ENCODE measurements around the gene TMEM238. TPM values are rescaled to one million over a fixed set of nuclear protein-coding genes. Genes with fewer than 3 reads are reported as not detected.

TMEM238 gene
- total and polyA plus RNA-seq, 9 donors: 0.10 to 31.2 (median 2.5) TPM; not detected in 1

DNA sequence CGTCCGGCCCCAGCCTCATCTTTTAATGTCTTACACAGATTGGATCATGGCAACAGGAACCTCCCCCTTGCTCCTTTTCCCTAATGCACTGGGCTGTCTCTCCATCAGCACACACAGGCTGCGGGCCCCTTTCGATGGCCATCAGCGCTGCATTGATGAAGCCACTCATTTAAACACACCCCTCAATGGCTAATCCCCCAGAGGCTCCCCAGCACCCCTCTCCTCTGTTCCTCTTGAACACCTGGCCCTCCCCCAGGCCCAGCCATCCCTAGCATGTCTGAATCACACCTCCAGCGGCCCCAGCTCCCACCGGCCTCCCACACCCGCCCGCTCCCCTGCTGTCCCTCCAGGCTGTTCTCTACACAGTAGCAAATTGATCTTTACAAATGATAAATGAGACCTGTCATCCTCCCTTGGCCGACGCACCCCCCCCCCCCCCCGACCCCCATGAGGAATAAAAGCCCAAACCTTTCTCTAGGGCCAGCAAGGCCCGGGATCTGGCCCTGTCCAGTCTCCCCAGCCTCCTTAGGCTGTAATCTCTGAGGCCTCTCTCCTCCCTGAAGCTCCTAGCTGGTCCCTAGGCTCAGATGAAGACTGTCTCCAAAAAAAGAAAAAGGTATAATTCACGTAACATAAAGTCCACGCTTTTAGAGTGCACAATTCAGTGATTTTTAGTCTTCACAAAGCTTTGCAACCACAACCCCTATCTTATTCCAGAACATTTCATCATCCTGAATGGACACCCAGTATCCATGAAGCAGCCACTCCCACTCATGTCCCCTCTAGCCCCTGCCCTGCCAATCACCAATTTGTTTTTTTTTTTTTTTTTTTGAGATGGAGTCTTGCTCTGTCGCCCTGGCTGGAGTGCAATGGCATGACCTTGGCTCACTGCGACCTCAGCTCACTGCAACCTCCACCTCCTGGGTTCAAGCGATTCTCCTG, 9.0 kb upstream of the TMEM238 start:
- H3K27ac ChIP-seq: no peak overlapping the region
- WGBS, 3 donors: 61 to 68% (median 67%) methylated on average over 18 of the region's 18 CpGs
- peaks cover 3% of the 10 kb centered on the region for H3K4me1 ChIP-seq (ENCODE audit: insufficient read depth)
- H3K36me3 ChIP-seq: no peaks in the 10 kb centered on the region
- no peak for DNase-seq
- TF ChIP-seq, protein P1, sequence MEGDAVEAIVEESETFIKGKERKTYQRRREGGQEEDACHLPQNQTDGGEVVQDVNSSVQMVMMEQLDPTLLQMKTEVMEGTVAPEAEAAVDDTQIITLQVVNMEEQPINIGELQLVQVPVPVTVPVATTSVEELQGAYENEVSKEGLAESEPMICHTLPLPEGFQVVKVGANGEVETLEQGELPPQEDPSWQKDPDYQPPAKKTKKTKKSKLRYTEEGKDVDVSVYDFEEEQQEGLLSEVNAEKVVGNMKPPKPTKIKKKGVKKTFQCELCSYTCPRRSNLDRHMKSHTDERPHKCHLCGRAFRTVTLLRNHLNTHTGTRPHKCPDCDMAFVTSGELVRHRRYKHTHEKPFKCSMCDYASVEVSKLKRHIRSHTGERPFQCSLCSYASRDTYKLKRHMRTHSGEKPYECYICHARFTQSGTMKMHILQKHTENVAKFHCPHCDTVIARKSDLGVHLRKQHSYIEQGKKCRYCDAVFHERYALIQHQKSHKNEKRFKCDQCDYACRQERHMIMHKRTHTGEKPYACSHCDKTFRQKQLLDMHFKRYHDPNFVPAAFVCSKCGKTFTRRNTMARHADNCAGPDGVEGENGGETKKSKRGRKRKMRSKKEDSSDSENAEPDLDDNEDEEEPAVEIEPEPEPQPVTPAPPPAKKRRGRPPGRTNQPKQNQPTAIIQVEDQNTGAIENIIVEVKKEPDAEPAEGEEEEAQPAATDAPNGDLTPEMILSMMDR (IDR thresholded peaks at IDR 0.05): no peak
- intact Hi-C loops (cut with DNase I): no loop called here
- no peaks in the 10 kb centered on the region for H3K27me3 ChIP-seq
- H3K9me3 ChIP-seq: no peaks in the 10 kb centered on the region
- H3K4me3 ChIP-seq: no peak overlapping the region

DNA sequence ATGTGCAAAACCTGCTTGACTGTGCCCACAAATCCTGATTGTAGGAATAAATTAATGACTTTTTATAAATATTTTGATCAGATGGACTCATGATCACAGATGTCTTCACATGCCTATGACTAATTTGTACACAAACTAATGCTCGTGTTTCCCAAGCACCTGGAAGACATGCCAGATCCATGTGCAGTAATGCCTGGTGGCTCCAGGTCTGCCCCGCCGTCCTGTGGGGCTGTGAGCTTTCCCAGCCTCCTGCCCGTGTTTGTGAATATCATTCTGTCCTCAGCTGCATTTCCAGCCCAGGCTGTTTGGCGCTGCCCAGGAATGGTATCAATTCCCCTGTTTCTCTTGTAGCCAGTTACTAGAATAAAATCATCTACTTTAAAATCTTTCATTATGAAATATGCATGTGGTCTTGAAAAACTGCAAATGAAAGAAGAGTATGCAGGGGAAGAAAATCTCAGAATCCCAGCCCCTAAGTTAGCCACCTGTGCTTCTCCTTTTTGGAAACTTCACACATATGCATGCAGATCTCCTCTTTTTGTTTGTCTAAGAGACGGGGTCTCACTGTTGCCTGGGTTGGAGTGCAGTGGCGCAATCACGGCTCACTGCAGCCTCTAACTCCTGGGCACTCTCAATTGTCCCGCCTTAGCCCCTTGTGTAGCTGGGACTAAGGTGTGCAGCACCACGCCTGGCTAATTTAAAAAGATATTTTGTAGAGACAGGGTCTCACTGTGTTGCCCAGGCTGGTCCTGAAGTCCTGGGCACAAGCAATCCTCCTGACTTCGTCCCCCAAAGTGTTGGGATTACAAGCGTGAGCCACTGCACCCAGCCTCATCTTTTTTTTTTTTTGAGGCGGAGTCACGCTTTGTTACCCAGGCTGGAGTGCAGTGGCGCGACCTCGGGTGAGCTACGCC, 7.9 kb upstream of the TMEM238 start:
- no peak overlapping the region for H3K4me3 ChIP-seq
- DNase-seq: no peak
- intact Hi-C loops (cut with DNase I): no loop called here
- H3K27me3 ChIP-seq: no peaks in the 10 kb centered on the region
- H3K4me1 ChIP-seq (ENCODE audit: insufficient read depth): peaks cover 14% of the 10 kb centered on the region
- H3K36me3 ChIP-seq: no peaks in the 10 kb centered on the region
- WGBS, 3 donors: 75 to 78% (median 76%) methylated on average over 18 of the region's 18 CpGs
- H3K9me3 ChIP-seq: no peaks in the 10 kb centered on the region
- H3K27ac ChIP-seq: no peak overlapping the region
- TF ChIP-seq EP300 (IDR thresholded peaks at IDR 0.05) (no peak), POLR2A (IDR thresholded peaks at IDR 0.05) (no peak)
- TF ChIP-seq, protein P1 (IDR thresholded peaks at IDR 0.05): no peak

DNA sequence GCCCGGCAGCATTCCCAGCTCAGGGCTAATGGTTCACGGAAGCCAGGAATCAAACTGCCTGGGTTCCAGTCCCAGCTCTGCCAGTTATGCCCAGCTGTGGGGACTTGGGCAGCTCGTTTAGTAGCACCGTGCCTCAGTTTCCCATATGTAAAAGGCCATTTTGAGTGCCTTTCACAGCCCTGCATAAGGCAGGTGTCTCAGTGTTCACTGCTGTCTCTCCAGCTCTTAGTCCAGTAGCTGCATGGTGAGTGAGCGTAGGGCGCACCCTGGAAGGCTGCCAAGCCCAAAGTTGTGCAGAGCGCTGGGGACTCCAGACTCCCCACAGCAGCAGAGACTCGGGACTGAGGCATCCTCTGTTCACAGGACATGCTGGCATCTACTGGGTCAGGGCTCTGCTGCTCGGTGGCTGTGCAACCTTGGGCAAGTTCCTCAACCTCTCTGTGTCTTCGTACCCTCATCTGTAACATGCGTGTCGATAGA, 7.1 kb upstream of the TMEM238 start:
- Histone ChIP-seq H3K27me3 (no peaks in the 10 kb centered on the region), H3K4me1 (ENCODE audit: insufficient read depth) (peaks cover 19% of the 10 kb centered on the region), H3K27ac (no peak overlapping the region), H3K4me3 (no peak overlapping the region), H3K9me3 (no peaks in the 10 kb centered on the region), H3K36me3 (no peaks in the 10 kb centered on the region)
- intact Hi-C loops (cut with DNase I): no loop called here
- no peak for TF ChIP-seq EP300 (IDR thresholded peaks at IDR 0.05)
- TF ChIP-seq, protein P1 (IDR thresholded peaks at IDR 0.05): no peak
- TF ChIP-seq POLR2A (IDR thresholded peaks at IDR 0.05): no peak
- WGBS, 3 donors: 75 to 76% (median 75%) methylated on average over 12 of the region's 12 CpGs
- no peak for DNase-seq

DNA sequence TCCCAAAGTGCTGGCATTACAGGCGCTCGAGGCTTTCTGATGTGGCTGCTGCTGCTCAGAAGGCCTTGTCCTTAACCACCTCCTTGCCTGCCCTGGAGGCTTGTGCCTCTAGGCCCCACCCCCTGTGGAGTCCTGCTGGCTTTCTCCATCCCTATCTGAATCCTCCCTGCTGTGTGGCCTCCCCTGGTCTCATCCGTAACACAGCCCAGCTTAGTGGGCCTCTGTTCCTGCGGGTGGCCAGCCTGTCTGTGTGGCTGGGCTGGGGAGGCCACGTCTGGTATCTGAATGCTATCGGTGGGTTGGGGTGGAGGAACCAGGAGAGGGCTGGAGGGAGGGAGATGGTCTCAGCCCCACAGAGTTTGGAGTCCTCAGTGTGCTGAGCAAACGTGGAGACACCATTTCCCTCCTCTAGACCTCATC, 6.4 kb upstream of the TMEM238 start:
- no peak for DNase-seq
- WGBS, 3 donors: 65 to 74% (median 74%) methylated on average over 7 of the region's 7 CpGs
- Histone ChIP-seq H3K27ac (no peak overlapping the region), H3K9me3 (no peaks in the 10 kb centered on the region), H3K4me1 (ENCODE audit: insufficient read depth) (peaks cover 19% of the 10 kb centered on the region), H3K4me3 (no peak overlapping the region), H3K36me3 (no peaks in the 10 kb centered on the region), H3K27me3 (no peaks in the 10 kb centered on the region)
- TF ChIP-seq EP300 (IDR thresholded peaks at IDR 0.05): no peak
- TF ChIP-seq, protein P1 (IDR thresholded peaks at IDR 0.05): no peak
- TF ChIP-seq POLR2A (IDR thresholded peaks at IDR 0.05): no peak
- intact Hi-C loops (cut with DNase I): no loop called here
